ENCODE data around the gene TWIST2. TPM values are rescaled to one million over a fixed set of nuclear protein-coding genes. Genes with fewer than 3 reads are reported as not detected.

Gene TWIST2
- total RNA-seq (10 to 100 TPM; 53.9 to 92.2 (median 79.3) TPM), polyA plus RNA-seq (10 to 100 TPM in 1 of 3 donors, 1 to 10 TPM in 1, under 1 TPM in 1; 0.92 to 22.8 (median 3.8) TPM)

- H3K4me1 ChIP-seq = peaks cover 0 to 42% (median 25%) of the 10 kb centered on the region in 4 donors
- H3K27ac ChIP-seq = peak within 1 kb of the TSS; percentile 90 to 97 (median 94)
- H3K36me3 ChIP-seq = no peaks in the 10 kb centered on the region
- H3K4me3 ChIP-seq = peak within 1 kb of the TSS; percentile 69 to 88 (median 87)
- 5 to 16% methylated on average over 90 of the region's 90 CpGs for WGBS, 2 donors
- TF ChIP-seq POLR2AphosphoS5 (IDR thresholded peaks at IDR 0.05) (peak; percentile 81 to 93 (median 88)), EP300 (IDR thresholded peaks at IDR 0.05) (no peak), POLR2A (IDR thresholded peaks at IDR 0.05) (no peak)
- peak; percentile 96 for DNase-seq
- peaks cover 0 to 4% (median 3%) of the 10 kb centered on the region in 3 donors for H3K27me3 ChIP-seq
- intact Hi-C loops (cut with DNase I) = loop anchor here (2.0 to 10.0 kb wide), 3 partner anchors 47 to 123 kb away; no protein-coding TSS in a partner anchor
- H3K9me3 ChIP-seq = no peaks in the 10 kb centered on the region
Measured at GRCh38 chr2:238847841-238848690, at the start of gene TWIST2. Gene TWIST2 (plus strand): TSS chr2:238848085. CDS start chr2:238848216, 131 bp downstream.

DNA sequence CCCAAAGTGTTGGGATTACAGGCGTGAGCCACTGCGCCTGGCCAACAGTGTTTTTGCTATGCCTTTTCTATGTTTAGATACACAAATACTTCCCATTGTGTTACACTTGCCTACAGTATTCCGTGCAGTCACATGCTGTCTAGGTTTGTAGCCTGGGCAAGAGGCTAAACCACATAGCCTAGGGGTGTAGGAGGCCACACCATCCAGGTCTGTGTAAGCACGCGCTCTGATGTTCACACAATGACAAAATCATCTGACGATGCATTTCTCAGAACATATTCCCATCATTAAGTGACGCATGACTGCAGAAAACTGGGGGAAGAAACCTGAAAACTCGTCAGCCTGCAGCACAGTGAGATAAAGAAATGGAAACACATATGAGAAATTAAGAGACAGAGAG lies 46.1 kb upstream of the TWIST2 start:
- H3K4me3 ChIP-seq = no peak overlapping the region
- H3K9me3 ChIP-seq = no peaks in the 10 kb centered on the region
- TF ChIP-seq EP300 (IDR thresholded peaks at IDR 0.05) = no peak
- no peak for TF ChIP-seq POLR2AphosphoS5 (IDR thresholded peaks at IDR 0.05)
- no peak for TF ChIP-seq POLR2A (IDR thresholded peaks at IDR 0.05)
- TF ChIP-seq CTCF (IDR thresholded peaks at IDR 0.05) = no peak
- intact Hi-C loops (cut with DNase I) = no loop called here
- H3K4me1 ChIP-seq = no peaks in the 10 kb centered on the region
- DNase-seq = no peak
- WGBS, 2 donors = 88 to 90% methylated on average over 8 of the region's 8 CpGs
- H3K36me3 ChIP-seq = no peaks in the 10 kb centered on the region
- no peak overlapping the region for H3K27ac ChIP-seq
- no peaks in the 10 kb centered on the region for H3K27me3 ChIP-seq

DNA sequence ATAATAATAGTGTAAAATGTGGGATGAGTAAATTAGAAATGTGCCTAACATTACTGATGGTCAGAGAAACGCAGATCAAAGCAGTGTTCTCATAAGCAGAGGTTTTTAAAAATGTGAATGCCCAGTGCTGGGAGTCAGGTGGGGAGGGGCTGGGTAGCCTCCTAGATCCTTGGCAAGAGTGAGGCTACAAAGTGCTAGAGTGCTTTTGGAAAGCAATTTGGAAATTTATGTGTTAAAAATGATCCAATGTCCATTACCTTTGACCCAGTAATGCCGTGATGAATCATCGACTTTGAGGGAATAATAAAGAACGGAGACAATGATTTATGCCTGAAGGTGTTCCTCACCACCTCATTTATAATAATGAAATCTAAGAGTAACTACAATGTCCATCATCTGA lies 44.9 kb upstream of the TWIST2 start:
- intact Hi-C loops (cut with DNase I) = no loop called here
- TF ChIP-seq POLR2AphosphoS5 (IDR thresholded peaks at IDR 0.05) (no peak), POLR2A (IDR thresholded peaks at IDR 0.05) (no peak), EP300 (IDR thresholded peaks at IDR 0.05) (no peak), CTCF (IDR thresholded peaks at IDR 0.05) (no peak)
- WGBS, 2 donors = 19 to 57% methylated on average over 4 of the region's 4 CpGs

GRCh38 chr2:238803996-238804870 lies 43.7 kb upstream of the TWIST2 start:
- Histone ChIP-seq H3K27me3 (no peaks in the 10 kb centered on the region), H3K36me3 (no peaks in the 10 kb centered on the region), H3K4me3 (no peak overlapping the region), H3K27ac (no peak overlapping the region), H3K4me1 (no peaks in the 10 kb centered on the region), H3K9me3 (peaks cover 0 to 5% (median 0%) of the 10 kb centered on the region in 4 donors)
- TF ChIP-seq POLR2A (IDR thresholded peaks at IDR 0.05) (no peak), CTCF (IDR thresholded peaks at IDR 0.05) (no peak), POLR2AphosphoS5 (IDR thresholded peaks at IDR 0.05) (no peak), EP300 (IDR thresholded peaks at IDR 0.05) (no peak)
- intact Hi-C loops (cut with DNase I) = no loop called here
- DNase-seq = no peak
- WGBS, 2 donors = 71 to 77% methylated on average over 17 of the region's 17 CpGs

More for the DNA sequence above, 44.9 kb upstream of the TWIST2 start:
- H3K27ac ChIP-seq = no peak overlapping the region
- no peaks in the 10 kb centered on the region for H3K36me3 ChIP-seq
- no peaks in the 10 kb centered on the region for H3K27me3 ChIP-seq
- no peaks in the 10 kb centered on the region for H3K4me1 ChIP-seq
- H3K4me3 ChIP-seq = no peak overlapping the region
- DNase-seq = no peak
- H3K9me3 ChIP-seq = no peaks in the 10 kb centered on the region
